Renal cortex interstitium (tissue), 11 donors: ENCODE data around the gene RNF145. TPM values are rescaled to one million over a fixed set of nuclear protein-coding genes. Genes with fewer than 3 reads are reported as not detected.
"Not testable (repeated sequence)": the region's sequence is repeated elsewhere in the genome, so short reads cannot be mapped to it uniquely, and the experiment has no call there.

ENCODE experiments used
- DNase-seq, 11 donors: peaks; one replicate each; pipeline ENCODE4 v3.0.0-alpha.2; 2013; ENCODE audit warnings: low read depth in 9 of 11, low spot score in 4 of 11; ENCODE audit errors: extremely low read depth in 1 of 11
- polyA plus RNA-seq, 3 donors: library from polyadenylated mRNA; unstranded; fragments of 120-200 nt; gene quantifications; one replicate each; pipeline ENCODE4 v1.2.1, GENCODE V29; 2013; ENCODE audit not compliant: insufficient read length in 3 of 3

The RNF145 gene
- polyA plus RNA-seq, 3 donors, result 93.5 to 106 (median 105) TPM

GRCh38 chr5:159179529-159180305, 29.6 kb downstream of the RNF145 start:
- DNase-seq, result no peak

- DNase-seq, result no peak
Measured at GRCh38 chr5:159178978-159179377, 30.4 kb downstream of the RNF145 start.

DNA sequence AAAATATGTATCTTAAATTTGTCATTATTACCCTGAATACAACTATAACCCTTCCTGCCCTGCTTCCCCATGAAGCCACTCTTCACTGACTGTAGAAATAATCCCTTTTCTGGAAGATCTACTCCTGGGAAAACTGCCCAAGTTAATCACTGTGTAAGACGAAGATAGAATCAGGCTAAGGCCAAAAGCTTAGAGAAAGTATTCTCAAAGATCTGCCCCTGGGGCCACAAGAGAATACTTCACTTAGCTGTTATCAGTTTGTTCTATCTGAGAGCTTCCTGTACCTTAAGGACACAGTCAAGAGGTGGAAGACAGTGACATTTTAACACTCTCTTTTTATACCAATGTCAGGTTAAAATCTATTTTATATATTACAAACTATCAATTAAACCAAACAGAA, 33.8 kb downstream of the RNF145 start:
- DNase-seq, result no peak

- DNase-seq, result no peak
Measured at GRCh38 chr5:159174511-159175168, 34.7 kb downstream of the RNF145 start.

DNA sequence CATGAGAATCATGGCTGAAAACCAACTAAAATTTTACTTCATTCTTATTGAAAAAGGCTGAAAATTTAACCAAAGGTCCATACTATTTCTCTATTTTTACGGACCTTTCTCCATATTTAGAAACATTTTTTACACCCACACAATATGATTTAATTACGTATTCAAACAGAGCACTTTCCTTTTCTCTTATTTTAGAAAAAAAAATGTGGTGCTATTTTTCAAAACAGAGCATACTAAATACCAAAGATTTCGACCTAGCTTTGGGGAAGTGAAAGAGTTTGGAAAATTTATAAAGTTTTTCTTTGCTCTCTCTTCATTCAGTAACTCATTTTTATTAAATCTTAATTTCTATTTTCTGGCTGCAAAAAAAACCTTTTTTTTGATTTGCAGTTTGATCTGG, 38.1 kb downstream of the RNF145 start:
- DNase-seq, result no peak

GRCh38 chr5:159170021-159170420, 39.3 kb downstream of the RNF145 start:
- no peak for DNase-seq

DNA sequence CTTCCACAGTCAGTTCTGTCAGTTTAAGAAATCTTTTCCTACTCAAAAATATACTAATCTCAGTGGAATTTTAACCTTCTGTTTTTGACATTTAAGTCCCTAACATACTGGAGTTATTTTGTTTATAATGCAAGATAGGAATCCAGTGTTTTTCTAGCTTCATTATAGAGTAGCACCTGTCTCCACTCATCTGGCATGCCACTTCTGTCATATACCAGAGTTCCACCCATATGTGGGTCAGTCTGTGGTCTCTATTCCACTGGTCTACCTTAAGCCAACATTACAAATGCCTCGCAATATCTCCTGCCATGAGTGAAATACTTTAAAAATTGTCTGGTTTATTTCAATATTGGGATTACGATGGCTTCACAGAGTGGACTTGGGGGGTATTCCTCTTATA, 42.9 kb downstream of the RNF145 start:
- no peak for DNase-seq

GRCh38 chr5:159163701-159164046, 45.7 kb downstream of the RNF145 start:
- no peak for DNase-seq

GRCh38 chr5:159163027-159163700, 46.2 kb downstream of the RNF145 start:
- DNase-seq, result no peak

DNA sequence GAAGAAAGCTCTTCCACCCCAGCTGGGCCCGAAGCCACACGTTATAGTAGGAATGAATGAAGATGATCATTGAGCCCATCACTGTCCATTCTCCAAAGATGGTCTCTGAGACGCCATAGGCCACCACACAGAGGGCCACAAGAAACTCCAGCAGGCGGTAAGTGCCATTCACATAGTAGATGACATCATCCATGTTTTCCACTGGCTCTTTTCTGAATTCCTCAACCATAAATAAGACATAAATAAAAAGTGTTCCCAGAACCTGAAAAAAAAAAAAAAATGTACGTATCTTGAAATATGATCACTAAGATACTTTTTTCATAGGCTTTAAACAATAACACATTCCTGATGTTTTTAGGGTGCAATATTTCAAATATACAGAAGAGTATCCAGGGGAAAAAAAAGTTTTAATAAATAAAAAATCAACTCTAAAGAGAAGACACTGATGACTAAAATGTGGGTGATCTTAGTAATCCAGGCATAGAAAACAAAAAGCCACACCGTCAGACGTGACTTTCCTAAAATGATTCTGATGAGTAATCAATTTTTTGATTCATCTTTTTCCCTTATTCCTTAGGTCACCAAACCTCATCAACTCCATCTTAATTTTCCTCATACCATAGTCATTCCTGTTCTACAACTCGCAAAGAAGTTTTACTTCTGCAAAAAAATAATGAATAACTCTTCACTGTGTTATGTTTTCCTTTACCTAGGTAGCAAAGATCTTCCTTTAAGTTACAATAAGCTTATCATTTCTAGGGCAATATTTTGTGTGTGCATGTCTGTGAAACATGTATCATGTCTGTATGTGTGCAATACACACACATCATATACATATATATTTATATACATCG, 47.8 kb downstream of the RNF145 start:
- no peak for DNase-seq

GRCh38 chr5:159158553-159159091, 50.7 kb downstream of the RNF145 start:
- DNase-seq, result not testable (repeated sequence)

- DNase-seq, result no peak
Measured at GRCh38 chr5:159157552-159157951, 51.8 kb downstream of the RNF145 start.

DNA sequence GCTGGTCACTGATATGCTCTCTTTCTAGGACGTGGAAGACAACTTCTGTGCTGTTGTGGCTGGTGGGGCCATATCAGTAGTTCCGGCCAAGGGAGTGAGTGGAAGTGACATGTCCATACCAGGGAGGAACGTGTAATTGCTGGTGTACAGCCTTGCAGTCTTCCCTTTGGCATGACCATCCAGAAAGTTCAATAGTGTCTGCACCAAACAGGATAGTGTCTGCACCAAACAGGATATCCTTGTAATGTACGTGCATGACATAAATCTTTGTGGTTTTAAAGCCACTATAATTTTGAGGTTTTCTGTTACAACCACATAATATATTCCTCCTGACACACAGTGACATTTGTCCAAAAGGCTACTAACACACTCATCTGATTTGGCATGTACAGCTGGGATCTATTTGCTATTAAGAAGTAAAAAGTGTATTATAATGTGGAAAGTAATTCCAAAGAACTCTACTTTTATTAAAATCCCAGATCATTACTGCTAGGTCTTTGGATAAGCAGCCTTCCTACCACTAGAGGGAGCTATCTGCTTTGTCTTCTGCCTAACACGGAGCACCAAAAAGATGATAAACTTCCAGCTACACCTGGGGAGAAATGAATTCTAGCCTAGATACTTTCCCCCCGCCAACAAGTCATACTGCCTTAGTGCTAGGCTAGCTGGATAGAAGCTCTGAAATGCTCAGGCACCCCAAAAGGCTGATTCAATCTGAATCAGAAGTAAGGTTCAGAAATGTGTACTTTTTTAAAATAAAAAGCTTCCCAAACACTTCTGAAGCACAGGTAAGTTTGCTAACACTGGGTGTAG, 52.7 kb downstream of the RNF145 start:
- DNase-seq, result peak; percentile 40 to 75 (median 58)

DNA sequence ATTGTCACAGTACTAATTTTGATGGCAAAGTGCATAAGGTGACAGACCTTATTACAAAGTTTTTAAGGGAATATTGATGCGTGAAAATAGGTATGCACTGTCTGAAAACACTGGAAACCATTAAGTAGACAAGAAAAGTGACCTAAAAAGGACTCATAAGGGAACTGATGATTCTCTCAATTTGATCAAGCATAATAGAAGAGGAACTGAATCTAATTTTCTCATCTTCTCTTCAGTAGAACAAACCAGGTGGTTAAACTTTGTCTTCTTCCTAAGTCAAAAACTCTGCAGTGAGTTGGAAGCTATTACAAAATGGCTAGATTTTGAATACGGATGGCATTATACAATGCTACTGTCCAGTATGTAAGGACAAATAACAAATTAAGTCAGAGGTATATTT, 53.4 kb downstream of the RNF145 start:
- DNase-seq, result no peak

DNA sequence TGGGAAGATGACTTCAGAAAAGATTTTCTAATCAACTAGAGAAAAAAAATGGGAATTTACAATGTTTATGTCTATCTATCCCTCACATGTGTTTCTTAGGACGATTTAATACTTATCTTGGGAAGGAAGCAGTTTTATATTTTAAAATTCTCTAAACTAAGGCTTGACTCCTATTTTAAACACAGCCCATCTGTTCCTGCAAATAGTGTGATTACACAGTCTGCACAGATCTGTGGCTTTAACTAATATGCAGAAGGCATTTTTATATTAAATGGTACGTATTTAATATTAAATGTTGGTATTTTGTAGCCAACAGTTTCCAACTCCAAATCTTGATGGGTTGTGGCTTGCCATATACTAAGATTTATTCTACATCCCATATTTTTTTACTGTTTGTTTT, 56.5 kb downstream of the RNF145 start:
- no peak for DNase-seq

GRCh38 chr5:159149085-159149484, 60.3 kb downstream of the RNF145 start:
- no peak for DNase-seq

DNA sequence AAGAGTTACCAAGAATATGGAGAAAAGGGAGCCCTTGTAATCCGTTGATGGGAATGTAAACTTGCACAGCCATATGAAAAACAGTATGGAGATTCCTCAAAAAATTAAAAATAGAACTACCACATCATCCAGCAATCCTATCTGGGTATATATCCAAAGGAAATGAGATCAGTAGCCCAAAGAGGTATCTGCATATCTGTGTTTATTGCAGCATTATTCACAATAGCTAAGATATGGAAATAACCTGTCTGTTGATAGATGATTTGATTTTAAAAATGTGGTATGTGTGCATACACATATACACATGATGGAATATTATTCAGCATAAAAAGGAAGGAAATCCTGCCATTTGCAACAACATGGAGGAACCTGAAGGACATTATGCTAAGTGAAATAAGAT, 61.4 kb downstream of the RNF145 start:
- no peak for DNase-seq

DNA sequence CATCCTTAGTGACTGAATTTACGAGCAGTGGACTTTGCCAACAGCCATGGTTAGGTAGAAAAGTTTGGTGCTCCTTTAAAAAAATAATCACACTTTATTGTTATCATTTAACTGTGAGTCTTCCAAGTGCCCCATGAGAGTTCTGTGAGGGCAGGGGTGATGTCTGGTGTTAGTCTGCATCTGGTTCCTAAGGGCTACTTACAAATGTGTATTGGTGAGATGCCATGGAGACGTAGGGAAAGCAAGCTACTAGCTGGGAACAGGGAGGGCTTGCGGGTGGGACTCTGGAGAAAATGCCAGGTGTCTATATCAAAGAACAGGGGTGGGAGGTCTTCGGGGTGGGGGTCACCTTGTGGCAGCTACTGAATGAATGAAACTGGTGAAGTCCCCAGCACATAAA, 62.5 kb downstream of the RNF145 start:
- no peak for DNase-seq
